LNCAP (cell line): ENCODE results near the gene SPACA9.

Source experiments
- TF ChIP-seq, protein P1 (sequence below): fragments of 450-650 bp; IDR thresholded peaks from 2 replicates; pipeline ENCODE4 v1.5.1; 2017; ENCODE audit warnings: mild to moderate bottlenecking

Gene SPACA9

DNA sequence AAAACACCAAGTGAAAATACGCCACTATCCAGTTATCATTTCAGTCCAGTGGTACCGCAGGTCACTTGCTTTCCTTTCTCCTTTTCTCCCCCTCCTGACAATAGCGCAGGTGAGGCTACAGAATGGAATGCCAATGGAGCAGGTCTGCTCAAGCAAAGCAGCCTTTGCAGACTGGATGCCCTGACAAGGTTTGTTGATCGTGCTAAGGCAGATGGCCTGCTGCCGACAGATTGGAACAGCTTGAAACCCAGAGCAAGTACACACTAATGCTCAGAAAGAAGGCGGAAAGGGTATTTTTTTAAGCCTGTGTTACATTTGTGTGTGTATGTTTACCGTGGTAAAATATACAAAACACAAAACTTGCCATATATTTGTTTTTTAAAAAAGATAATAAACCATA, 19.4 kb downstream of the SPACA9 start:
- TF ChIP-seq, protein P1, sequence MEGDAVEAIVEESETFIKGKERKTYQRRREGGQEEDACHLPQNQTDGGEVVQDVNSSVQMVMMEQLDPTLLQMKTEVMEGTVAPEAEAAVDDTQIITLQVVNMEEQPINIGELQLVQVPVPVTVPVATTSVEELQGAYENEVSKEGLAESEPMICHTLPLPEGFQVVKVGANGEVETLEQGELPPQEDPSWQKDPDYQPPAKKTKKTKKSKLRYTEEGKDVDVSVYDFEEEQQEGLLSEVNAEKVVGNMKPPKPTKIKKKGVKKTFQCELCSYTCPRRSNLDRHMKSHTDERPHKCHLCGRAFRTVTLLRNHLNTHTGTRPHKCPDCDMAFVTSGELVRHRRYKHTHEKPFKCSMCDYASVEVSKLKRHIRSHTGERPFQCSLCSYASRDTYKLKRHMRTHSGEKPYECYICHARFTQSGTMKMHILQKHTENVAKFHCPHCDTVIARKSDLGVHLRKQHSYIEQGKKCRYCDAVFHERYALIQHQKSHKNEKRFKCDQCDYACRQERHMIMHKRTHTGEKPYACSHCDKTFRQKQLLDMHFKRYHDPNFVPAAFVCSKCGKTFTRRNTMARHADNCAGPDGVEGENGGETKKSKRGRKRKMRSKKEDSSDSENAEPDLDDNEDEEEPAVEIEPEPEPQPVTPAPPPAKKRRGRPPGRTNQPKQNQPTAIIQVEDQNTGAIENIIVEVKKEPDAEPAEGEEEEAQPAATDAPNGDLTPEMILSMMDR = no peak

DNA sequence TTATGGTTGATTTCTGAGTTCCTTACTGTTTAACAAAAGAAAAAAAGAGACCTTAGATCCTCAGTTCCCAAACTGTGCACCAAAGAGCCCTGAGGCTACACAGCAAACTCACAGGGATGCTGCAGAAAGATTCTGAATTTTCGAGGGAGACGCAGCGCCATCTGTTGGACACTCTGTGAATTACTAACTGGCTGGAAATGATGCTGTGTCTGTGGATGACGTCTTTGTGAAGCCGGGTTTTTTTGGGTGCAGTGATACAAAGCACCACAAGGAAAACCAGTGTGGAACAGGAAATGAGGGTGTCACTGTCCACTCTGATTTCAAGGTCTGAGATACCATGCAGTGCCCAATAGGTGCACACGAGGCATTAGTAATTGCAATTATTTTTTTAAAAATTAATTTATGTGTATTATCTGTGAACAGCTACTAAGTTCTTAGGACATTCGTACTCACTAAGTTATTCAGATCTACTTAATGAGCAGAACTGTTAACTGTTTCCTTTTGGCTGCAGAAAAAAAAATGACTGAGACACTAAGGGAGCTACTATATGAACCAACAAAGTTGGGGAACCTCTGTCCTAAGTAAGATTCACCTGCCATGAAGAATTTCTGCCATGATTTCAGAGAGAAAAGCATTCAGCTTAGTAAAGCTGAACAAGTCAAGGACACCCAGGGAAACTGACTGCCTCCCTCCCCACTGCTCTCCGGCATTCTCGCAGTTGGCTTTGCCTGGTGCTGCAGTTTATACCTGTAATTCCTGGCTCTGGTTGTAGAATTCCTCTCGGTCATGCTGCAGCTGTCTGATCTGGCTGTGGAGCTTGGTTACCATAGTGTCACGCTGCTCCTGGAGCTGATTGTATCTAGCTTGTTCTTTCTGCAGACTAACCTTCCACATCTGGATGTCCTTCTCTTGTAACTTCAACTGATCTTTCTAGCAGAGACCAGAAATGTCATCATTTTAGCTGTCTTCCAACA, 23.4 kb downstream of the SPACA9 start:
- TF ChIP-seq, protein P1 = peak; percentile 95

DNA sequence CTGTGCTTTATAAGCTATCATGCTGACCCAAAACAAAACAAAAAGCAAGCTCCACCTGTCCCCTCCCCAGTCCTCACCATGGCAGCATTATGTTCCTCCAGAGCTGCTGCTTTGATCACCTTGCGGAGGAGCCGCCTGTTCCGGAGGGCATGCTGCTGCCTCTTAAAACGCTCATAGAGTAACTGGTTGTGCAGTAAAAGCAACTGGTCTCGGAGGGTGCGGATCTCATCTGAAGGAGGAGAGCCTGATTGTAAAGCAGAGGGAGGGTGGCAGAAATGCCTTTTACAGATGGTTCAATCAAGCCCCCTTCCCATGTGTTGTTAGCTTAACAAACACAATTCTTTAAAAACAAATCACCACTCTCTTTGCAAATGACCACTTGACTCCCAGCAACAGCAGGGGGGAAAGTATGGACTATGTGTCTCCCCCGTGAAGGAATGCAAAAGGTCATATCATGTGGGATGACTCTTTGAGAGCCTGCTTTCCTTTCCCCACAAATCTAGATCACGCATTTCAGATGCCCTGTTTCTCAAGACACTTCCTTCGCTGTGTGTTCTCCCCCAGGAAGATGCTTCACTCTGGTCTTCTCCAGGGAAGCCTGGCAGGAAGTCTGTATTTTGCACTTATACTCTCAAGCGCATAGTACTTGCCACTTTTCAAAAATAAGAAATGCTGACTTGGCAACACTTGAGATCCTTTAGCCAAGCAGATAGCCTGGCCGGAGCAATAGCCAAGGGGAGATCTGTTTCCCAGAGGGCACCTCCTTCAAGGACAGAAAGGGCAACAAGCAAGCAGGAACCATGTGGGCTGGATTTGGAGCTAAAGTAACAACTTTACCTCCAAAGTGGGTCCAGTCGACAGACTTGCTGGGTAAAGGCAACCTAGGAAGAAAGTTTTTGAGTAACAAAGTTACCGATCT, 25.1 kb downstream of the SPACA9 start:
- TF ChIP-seq, protein P1 = no peak

DNA sequence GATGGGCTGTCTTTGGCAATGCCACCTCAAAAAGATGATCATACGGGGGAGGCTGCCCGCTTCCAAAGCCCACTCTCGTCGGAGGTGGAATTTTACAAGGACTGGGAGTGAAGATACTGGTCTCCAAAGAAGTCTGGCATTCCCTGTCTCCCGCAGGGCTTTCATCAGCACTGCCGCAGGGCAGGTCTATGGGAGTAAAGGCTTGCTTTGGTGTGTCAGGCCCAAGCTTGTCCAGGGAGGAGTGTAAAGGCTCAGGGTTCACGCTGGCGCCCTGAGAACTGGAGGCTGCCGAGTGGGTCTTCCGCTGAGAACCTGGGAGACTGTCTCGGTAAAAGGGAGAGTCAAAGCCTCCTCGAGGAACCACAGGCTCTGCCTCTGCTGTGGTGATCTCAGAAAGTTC, 27.0 kb downstream of the SPACA9 start:
- TF ChIP-seq, protein P1 = no peak

DNA sequence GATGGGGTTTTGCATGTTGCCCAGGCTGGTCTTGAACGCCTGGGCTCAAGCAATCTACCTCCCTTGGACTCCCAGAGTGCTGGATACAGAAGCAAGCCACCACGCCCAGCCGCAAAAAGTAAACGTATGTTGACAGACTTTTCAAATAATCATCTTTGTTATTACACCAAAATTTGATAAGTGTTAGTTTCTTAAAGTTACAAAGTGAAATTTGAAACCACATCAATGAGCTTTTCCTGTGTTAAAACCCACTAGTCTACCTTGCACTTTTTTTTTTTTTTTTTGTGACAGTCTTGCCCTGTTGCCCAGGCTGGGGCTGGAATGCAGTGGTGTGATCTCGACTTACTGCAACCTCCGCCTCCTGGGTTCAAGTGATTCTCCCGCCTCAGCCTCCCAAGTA, 29.9 kb downstream of the SPACA9 start:
- TF ChIP-seq, protein P1 = no peak

DNA sequence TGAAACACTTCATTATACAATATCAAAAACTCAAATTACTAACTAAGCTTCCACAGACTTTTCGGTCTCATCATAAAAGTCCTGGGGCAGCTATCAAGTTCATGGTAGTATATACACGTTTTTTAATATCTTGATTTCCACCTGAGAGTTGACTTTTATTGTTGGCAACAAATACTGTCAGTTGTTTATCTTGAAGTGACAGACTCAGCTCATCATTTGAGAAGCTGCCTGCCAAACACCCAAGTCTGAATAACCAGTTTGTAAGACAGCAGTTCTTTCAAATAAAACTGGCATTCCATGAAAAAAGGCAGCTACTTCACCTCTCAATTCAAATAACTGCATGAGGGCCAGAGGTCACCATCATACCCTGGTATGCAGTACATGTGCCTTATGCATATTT, 30.6 kb downstream of the SPACA9 start:
- TF ChIP-seq, protein P1 = no peak

DNA sequence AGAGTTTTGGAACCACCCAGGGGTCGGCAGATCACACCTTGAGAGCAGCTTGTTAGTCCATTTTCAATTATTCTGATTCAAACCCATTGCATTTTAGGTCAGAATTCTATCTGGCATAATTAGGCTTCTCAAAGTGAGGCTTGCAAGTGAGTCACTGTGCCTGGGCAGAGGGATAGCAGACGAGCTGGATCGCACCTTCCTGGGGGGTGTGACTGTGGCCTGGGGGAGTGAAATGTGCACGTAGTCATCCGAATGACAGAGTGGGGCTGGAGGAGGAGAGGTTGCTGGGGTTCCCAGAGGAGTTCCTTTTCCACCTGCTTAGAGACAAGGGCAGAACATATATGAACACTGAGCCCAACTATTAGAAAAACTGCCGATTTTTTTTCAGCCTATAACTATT, 31.7 kb downstream of the SPACA9 start:
- TF ChIP-seq, protein P1 = no peak
